ENCODE results near the gene TMED10. TPM values are rescaled to one million over a fixed set of nuclear protein-coding genes. Genes with fewer than 3 reads are reported as not detected.
"Not testable (repeated sequence)": the region's sequence is repeated elsewhere in the genome, so short reads cannot be mapped to it uniquely, and the experiment has no call there.

TMED10 gene
- total RNA-seq, 1 donor, result 306 TPM

DNA sequence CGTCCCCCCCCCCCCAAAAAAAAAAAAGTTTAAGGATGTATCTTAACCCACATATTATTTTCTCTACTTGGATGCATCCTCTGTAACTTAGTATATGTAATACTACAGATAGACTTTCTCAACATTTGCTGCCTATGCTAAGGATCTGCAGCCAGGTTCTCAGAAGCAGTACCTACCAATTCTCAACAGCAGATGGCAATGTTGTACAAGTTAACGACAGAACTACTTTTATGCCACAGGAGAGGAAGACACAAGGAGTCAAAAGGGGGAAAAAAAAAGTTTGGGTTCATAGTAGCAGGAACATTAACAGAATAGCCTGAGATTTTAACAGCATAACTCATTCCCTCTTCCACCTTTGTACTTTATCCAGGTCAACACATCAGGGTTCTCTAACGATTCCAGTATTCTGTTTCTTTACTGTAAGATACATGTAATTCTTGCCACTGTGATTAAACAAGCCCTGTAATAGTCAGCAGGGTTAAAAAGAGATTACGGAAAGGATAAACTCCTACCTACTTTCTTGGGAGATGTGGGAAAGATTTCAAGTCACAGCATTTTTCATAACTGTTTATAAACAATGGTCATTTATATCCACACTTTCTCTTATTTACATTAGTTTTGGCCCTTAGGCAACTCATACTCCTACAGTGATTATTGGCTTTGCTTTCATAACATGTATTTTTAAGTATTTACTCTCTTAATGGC, 43.9 kb downstream of the TMED10 start:
- no peak overlapping the region for H2AFZ ChIP-seq (ENCODE audit: low read length)
- H3K79me2 ChIP-seq (ENCODE audit: insufficient read depth, low read length), result peaks cover 22% of the 10 kb centered on the region
- peak; percentile 68 for DNase-seq (ENCODE audit: insufficient read length, low spot score, missing footprints)

DNA sequence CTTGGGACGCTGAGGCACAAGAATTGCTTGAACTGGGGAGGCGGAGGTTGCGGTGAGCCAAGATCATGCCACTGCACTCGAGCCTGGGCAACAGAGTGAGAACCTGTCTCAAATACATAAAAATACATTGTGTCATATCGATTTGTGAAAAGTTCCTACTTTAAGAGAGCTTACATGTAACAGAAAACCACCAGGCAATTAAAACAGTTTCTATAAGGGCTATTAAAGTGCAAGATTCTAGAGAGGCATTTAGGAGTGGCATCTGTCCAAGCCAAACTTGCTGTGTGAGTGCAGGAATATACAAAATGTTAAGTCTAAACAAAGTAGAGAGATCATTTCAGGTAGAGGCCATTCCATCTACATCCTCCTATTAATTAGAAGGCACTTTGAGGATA, 47.8 kb downstream of the TMED10 start:
- Histone ChIP-seq H3K27ac (ENCODE audit: low read depth, low read length) (no peak overlapping the region), H3K79me2 (ENCODE audit: insufficient read depth, low read length) (peaks cover 29% of the 10 kb centered on the region), H2AFZ (ENCODE audit: low read length) (no peak overlapping the region), H3K4me1 (ENCODE audit: insufficient read depth, low read length) (peaks cover 30% of the 10 kb centered on the region), H3K36me3 (ENCODE audit: insufficient read depth, low read length) (peaks cover 8% of the 10 kb centered on the region), H3K4me3 (ENCODE audit: insufficient read depth, low read length) (no peak overlapping the region), H3K27me3 (ENCODE audit: insufficient read depth, low read length) (no peaks in the 10 kb centered on the region), H4K20me1 (ENCODE audit: insufficient read depth, low read length) (no peaks in the 10 kb centered on the region), H3K4me2 (ENCODE audit: insufficient read depth, low read length) (no peak overlapping the region), H3K9me3 (ENCODE audit: low read depth, low read length) (no peaks in the 10 kb centered on the region)
- TF ChIP-seq, protein P1, sequence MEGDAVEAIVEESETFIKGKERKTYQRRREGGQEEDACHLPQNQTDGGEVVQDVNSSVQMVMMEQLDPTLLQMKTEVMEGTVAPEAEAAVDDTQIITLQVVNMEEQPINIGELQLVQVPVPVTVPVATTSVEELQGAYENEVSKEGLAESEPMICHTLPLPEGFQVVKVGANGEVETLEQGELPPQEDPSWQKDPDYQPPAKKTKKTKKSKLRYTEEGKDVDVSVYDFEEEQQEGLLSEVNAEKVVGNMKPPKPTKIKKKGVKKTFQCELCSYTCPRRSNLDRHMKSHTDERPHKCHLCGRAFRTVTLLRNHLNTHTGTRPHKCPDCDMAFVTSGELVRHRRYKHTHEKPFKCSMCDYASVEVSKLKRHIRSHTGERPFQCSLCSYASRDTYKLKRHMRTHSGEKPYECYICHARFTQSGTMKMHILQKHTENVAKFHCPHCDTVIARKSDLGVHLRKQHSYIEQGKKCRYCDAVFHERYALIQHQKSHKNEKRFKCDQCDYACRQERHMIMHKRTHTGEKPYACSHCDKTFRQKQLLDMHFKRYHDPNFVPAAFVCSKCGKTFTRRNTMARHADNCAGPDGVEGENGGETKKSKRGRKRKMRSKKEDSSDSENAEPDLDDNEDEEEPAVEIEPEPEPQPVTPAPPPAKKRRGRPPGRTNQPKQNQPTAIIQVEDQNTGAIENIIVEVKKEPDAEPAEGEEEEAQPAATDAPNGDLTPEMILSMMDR (IDR thresholded peaks at IDR 0.05; ENCODE audit: extremely low read depth, low read depth, low read length), result no peak
- DNase-seq (ENCODE audit: insufficient read length, low spot score, missing footprints), result no peak

More for the DNA sequence above, 43.9 kb downstream of the TMED10 start:
- Histone ChIP-seq H3K4me1 (ENCODE audit: insufficient read depth, low read length) (peaks cover 5% of the 10 kb centered on the region), H3K36me3 (ENCODE audit: insufficient read depth, low read length) (peaks cover 28% of the 10 kb centered on the region), H3K4me3 (ENCODE audit: insufficient read depth, low read length) (no peak overlapping the region), H3K27me3 (ENCODE audit: insufficient read depth, low read length) (no peaks in the 10 kb centered on the region), H4K20me1 (ENCODE audit: insufficient read depth, low read length) (no peaks in the 10 kb centered on the region), H3K4me2 (ENCODE audit: insufficient read depth, low read length) (no peak overlapping the region), H3K9me3 (ENCODE audit: low read depth, low read length) (no peaks in the 10 kb centered on the region), H3K27ac (ENCODE audit: low read depth, low read length) (peak overlapping the region; percentile 40)
- TF ChIP-seq, protein P1 (IDR thresholded peaks at IDR 0.05; ENCODE audit: extremely low read depth, low read depth, low read length), result peak; percentile 66

GRCh38 chr14:75127903-75128595, 48.4 kb downstream of the TMED10 start:
- DNase-seq (ENCODE audit: insufficient read length, low spot score, missing footprints), result no peak
- peak overlapping the region; percentile 90 for H3K4me3 ChIP-seq (ENCODE audit: insufficient read depth, low read length)
- peak overlapping the region; percentile 93 for H3K27ac ChIP-seq (ENCODE audit: low read depth, low read length)
- H4K20me1 ChIP-seq (ENCODE audit: insufficient read depth, low read length), result no peaks in the 10 kb centered on the region
- peaks cover 29% of the 10 kb centered on the region for H3K79me2 ChIP-seq (ENCODE audit: insufficient read depth, low read length)
- peaks cover 30% of the 10 kb centered on the region for H3K4me1 ChIP-seq (ENCODE audit: insufficient read depth, low read length)
- H3K27me3 ChIP-seq (ENCODE audit: insufficient read depth, low read length), result no peaks in the 10 kb centered on the region
- no peaks in the 10 kb centered on the region for H3K9me3 ChIP-seq (ENCODE audit: low read depth, low read length)
- no peak overlapping the region for H2AFZ ChIP-seq (ENCODE audit: low read length)
- peak overlapping the region; percentile 87 for H3K4me2 ChIP-seq (ENCODE audit: insufficient read depth, low read length)
- peaks cover 3% of the 10 kb centered on the region for H3K36me3 ChIP-seq (ENCODE audit: insufficient read depth, low read length)
- TF ChIP-seq, protein P1 (IDR thresholded peaks at IDR 0.05; ENCODE audit: extremely low read depth, low read depth, low read length), result no peak

GRCh38 chr14:75127474-75127820, 49.0 kb downstream of the TMED10 start:
- H3K9me3 ChIP-seq (ENCODE audit: low read depth, low read length); DNase-seq (ENCODE audit: insufficient read length, low spot score, missing footprints); H4K20me1 ChIP-seq (ENCODE audit: insufficient read depth, low read length); H3K36me3 ChIP-seq (ENCODE audit: insufficient read depth, low read length); H3K27me3 ChIP-seq (ENCODE audit: insufficient read depth, low read length): not testable (repeated sequence)
- Histone ChIP-seq H3K4me3 (ENCODE audit: insufficient read depth, low read length) (peak overlapping the region; percentile 90), H3K79me2 (ENCODE audit: insufficient read depth, low read length) (peaks cover 31% of the 10 kb centered on the region), H3K4me2 (ENCODE audit: insufficient read depth, low read length) (peak overlapping the region; percentile 87), H3K27ac (ENCODE audit: low read depth, low read length) (peak overlapping the region; percentile 93), H2AFZ (ENCODE audit: low read length) (peak overlapping the region; percentile 93), H3K4me1 (ENCODE audit: insufficient read depth, low read length) (peaks cover 30% of the 10 kb centered on the region)

All from osteoblast (primary cell).